ENCODE data around the gene PCDHGA1.
"Not testable (repeated sequence)": the region's sequence is repeated elsewhere in the genome, so short reads cannot be mapped to it uniquely, and the experiment has no call there.

The PCDHGA1 gene

DNA sequence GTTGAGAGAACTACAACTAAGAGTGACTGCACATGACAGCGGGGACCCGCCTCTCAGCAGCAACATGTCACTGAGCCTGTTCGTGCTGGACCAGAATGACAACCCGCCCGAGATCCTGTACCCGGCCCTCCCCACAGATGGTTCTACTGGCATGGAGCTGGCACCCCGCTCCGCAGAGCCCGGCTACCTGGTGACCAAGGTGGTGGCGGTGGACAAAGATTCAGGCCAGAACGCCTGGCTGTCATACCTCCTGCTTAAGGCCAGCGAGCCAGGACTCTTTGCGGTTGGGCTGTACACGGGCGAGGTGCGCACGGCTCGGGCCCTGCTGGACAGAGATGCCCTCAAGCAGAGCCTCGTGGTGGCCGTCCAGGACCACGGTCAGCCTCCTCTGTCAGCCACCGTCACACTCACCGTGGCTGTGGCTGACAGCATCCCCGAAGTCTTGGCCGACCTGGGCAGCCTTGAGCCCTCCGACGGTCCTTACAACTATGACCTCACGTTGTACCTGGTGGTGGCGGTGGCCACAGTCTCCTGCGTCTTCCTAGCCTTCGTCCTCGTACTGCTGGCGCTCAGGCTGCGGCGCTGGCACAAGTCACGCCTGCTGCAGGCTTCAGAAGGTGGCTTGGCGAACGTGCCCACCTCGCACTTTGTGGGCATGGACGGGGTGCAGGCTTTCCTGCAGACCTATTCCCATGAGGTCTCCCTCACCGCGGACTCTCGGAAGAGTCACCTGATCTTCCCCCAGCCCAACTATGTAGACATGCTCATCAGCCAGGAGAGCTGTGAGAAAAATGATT is 54.4 kb downstream of the PCDHGA1 start:
- Histone ChIP-seq H3K27ac (ENCODE audit: low read depth, low read length) (no peak overlapping the region), H3K36me3 (ENCODE audit: control insufficient read depth, insufficient read depth, low read length) (peaks cover 6% of the 10 kb centered on the region; the same call in 1 of the 2 replicates), H3K27me3 (ENCODE audit: control insufficient read depth, insufficient read depth, low read length) (peaks cover 19% of the 10 kb centered on the region), H3K9me3 (ENCODE audit: control insufficient read depth, insufficient read depth, low read depth, low read length) (peaks cover 48% of the 10 kb centered on the region), H3K4me1 (ENCODE audit: control insufficient read depth, insufficient read depth, low read length) (no peaks in the 10 kb centered on the region), H3K4me3 (ENCODE audit: low read depth, low read length) (no peak overlapping the region), H3K9ac (ENCODE audit: low read length) (no peak overlapping the region)

DNA sequence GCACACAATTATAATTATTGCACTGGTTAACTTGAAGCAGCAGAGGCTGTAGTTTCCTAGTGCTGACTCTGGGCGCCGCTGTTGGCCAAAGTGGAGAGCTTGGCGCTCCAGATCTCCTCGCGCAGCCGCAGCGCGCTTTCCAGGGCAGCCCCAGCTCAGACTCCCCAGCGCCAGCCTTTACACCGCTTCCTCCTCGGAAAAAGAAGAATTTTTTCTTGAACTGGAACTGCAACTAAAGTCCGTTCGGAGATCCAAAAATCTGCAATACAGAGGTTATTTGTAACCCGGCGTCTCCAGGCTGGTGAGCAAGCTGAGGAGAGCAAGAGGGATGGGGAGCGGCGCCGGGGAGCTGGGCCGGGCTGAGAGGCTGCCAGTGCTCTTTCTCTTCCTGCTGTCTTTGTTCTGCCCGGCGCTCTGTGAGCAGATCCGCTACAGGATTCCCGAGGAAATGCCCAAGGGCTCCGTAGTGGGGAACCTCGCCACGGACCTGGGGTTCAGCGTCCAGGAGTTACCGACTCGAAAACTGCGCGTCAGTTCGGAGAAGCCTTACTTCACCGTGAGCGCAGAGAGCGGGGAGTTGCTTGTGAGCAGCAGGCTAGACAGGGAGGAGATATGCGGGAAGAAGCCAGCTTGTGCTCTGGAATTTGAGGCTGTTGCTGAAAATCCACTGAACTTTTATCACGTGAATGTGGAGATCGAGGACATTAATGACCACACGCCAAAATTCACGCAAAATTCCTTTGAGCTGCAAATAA is 57.4 kb downstream of the PCDHGA1 start, which contains the start of gene PCDHGB4:
PCDHGB4 (plus strand) TSS at position 142 of the 755 bp plus-strand sequence; CDS start at position 329, 187 bp downstream.
- Histone ChIP-seq H3K36me3 (ENCODE audit: control insufficient read depth, insufficient read depth, low read length) (peaks cover 22% of the 10 kb centered on the region), H3K9ac (ENCODE audit: low read length) (peak within 1 kb of the TSS; percentile 49), H3K9me3 (ENCODE audit: control insufficient read depth, insufficient read depth, low read depth, low read length) (peaks cover 70% of the 10 kb centered on the region), H3K4me3 (ENCODE audit: low read depth, low read length) (peak within 1 kb of the TSS; percentile 57), H3K27me3 (ENCODE audit: control insufficient read depth, insufficient read depth, low read length) (peaks cover 19% of the 10 kb centered on the region)
- not testable (repeated sequence) for H3K27ac ChIP-seq (ENCODE audit: low read depth, low read length); H3K4me1 ChIP-seq (ENCODE audit: control insufficient read depth, insufficient read depth, low read length)

DNA sequence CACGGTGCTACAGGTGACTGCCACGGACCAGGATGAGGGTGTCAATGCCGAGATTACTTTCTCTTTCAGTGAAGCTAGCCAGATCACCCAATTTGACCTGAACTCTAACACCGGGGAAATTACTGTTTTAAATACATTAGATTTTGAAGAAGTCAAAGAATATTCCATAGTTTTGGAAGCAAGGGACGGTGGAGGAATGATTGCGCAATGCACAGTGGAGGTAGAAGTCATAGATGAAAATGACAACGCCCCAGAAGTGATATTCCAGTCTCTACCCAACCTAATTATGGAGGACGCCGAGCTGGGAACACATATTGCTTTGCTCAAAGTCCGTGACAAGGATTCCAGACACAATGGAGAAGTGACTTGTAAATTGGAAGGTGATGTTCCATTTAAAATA is 58.3 kb downstream of the PCDHGA1 start:
- Histone ChIP-seq H3K9ac (ENCODE audit: low read length) (no peak overlapping the region), H3K4me3 (ENCODE audit: low read depth, low read length) (peak overlapping the region; percentile 35), H3K27me3 (ENCODE audit: control insufficient read depth, insufficient read depth, low read length) (peaks cover 12% of the 10 kb centered on the region), H3K27ac (ENCODE audit: low read depth, low read length) (no peak overlapping the region), H3K4me1 (ENCODE audit: control insufficient read depth, insufficient read depth, low read length) (no peaks in the 10 kb centered on the region), H3K36me3 (ENCODE audit: control insufficient read depth, insufficient read depth, low read length) (peaks cover 31% of the 10 kb centered on the region), H3K9me3 (ENCODE audit: control insufficient read depth, insufficient read depth, low read depth, low read length) (peaks cover 72% of the 10 kb centered on the region)

DNA sequence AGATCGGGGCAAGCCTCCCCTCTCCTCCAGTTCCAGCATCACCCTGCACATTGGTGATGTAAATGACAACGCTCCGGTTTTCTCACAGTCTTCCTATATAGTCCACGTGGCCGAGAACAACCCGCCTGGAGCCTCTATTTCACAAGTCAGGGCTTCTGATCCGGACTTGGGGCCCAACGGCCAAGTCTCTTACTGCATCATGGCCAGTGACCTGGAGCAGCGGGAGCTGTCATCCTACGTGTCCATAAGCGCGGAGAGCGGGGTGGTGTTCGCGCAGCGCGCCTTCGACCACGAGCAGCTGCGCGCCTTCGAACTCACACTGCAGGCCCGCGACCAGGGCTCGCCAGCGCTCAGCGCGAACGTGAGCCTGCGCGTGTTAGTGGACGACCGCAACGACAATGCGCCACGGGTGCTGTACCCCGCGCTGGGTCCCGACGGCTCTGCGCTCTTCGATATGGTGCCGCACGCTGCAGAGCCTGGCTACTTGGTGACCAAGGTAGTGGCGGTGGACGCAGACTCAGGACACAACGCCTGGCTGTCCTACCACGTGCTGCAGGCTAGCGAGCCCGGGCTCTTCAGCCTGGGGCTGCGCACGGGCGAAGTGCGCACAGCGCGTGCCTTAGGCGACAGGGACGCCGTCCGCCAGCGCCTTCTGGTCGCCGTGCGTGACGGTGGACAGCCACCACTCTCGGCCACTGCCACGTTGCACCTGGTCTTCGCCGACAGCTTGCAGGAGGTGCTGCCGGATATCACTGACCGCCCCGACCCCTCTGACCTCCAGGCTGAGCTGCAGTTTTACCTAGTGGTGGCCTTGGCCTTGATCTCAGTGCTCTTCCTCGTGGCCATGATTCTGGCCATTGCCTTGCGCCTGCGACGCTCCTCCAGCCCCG is 59.1 kb downstream of the PCDHGA1 start:
- no peak overlapping the region for H3K27ac ChIP-seq (ENCODE audit: low read depth, low read length)
- H3K4me1 ChIP-seq (ENCODE audit: control insufficient read depth, insufficient read depth, low read length) = no peaks in the 10 kb centered on the region
- H3K36me3 ChIP-seq (ENCODE audit: control insufficient read depth, insufficient read depth, low read length) = peaks cover 36% of the 10 kb centered on the region
- no peak overlapping the region for H3K9ac ChIP-seq (ENCODE audit: low read length)
- H3K9me3 ChIP-seq (ENCODE audit: control insufficient read depth, insufficient read depth, low read depth, low read length) = peaks cover 72% of the 10 kb centered on the region
- 0 out of 2 replicates have a peak overlapping the region, but pooled peaks have one; percentile 11 for H3K4me3 ChIP-seq (ENCODE audit: low read depth, low read length)
- peaks cover 7% of the 10 kb centered on the region; the same call in 1 of the 2 replicates for H3K27me3 ChIP-seq (ENCODE audit: control insufficient read depth, insufficient read depth, low read length)

DNA sequence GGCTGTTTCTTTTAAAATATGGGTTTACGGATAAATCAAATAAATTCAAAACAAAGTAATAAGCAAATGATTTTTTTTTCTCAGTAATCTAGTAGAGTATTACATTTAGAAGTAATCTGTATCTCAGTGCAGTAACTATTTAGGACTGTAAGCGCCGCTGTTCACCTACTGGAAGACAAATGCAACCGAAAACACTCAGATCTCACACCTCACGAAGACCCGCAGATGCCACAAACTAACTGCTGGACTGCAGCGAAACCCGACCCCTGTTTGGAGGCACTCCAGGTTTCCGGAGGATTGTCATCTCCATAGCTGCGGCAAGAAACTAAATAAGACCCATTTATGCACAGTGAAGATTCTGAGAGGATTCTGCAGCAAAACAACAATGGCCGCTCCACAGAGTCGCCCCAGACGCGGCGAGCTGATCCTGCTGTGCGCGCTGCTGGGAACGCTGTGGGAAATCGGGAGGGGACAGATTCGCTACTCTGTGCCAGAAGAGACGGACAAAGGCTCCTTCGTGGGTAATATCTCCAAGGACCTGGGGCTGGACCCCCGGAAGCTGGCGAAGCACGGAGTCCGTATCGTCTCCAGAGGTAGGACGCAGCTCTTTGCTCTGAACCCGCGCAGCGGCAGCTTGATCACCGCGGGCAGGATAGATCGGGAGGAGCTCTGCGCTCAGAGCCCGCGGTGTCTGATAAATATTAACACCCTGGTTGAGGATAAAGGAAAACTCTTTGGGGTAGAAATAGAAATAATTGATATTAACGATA is 62.3 kb downstream of the PCDHGA1 start, which contains the start of gene PCDHGA8:
PCDHGA8 (plus strand) TSS at position 205 of the 770 bp plus-strand sequence; CDS start at position 386, 181 bp downstream.
- Histone ChIP-seq H3K9ac (ENCODE audit: low read length) (no peak within 1 kb of the TSS), H3K27me3 (ENCODE audit: control insufficient read depth, insufficient read depth, low read length) (peaks cover 7% of the 10 kb centered on the region; the same call in 1 of the 2 replicates), H3K4me1 (ENCODE audit: control insufficient read depth, insufficient read depth, low read length) (no peaks in the 10 kb centered on the region), H3K9me3 (ENCODE audit: control insufficient read depth, insufficient read depth, low read depth, low read length) (peaks cover 77% of the 10 kb centered on the region), H3K36me3 (ENCODE audit: control insufficient read depth, insufficient read depth, low read length) (peaks cover 36% of the 10 kb centered on the region), H3K27ac (ENCODE audit: low read depth, low read length) (no peak within 1 kb of the TSS), H3K4me3 (ENCODE audit: low read depth, low read length) (no peak within 1 kb of the TSS)

DNA sequence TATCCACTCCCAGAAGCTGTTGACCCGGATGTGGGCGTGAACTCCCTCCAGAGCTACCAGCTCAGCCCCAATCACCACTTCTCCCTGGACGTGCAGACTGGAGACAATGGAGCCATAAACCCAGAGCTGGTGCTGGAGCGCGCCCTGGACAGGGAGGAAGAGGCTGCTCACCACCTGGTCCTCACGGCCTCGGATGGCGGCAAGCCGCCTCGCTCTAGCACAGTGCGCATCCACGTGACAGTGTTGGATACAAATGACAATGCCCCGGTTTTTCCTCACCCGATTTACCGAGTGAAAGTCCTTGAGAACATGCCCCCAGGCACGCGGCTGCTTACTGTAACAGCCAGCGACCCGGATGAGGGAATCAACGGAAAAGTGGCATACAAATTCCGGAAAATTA is 63.0 kb downstream of the PCDHGA1 start:
- Histone ChIP-seq H3K4me3 (ENCODE audit: low read depth, low read length) (no peak overlapping the region), H3K9me3 (ENCODE audit: control insufficient read depth, insufficient read depth, low read depth, low read length) (peaks cover 78% of the 10 kb centered on the region), H3K27me3 (ENCODE audit: control insufficient read depth, insufficient read depth, low read length) (peaks cover 4% of the 10 kb centered on the region; the same call in 1 of the 2 replicates), H3K36me3 (ENCODE audit: control insufficient read depth, insufficient read depth, low read length) (peaks cover 35% of the 10 kb centered on the region), H3K4me1 (ENCODE audit: control insufficient read depth, insufficient read depth, low read length) (no peaks in the 10 kb centered on the region), H3K9ac (ENCODE audit: low read length) (no peak overlapping the region), H3K27ac (ENCODE audit: low read depth, low read length) (no peak overlapping the region)

DNA sequence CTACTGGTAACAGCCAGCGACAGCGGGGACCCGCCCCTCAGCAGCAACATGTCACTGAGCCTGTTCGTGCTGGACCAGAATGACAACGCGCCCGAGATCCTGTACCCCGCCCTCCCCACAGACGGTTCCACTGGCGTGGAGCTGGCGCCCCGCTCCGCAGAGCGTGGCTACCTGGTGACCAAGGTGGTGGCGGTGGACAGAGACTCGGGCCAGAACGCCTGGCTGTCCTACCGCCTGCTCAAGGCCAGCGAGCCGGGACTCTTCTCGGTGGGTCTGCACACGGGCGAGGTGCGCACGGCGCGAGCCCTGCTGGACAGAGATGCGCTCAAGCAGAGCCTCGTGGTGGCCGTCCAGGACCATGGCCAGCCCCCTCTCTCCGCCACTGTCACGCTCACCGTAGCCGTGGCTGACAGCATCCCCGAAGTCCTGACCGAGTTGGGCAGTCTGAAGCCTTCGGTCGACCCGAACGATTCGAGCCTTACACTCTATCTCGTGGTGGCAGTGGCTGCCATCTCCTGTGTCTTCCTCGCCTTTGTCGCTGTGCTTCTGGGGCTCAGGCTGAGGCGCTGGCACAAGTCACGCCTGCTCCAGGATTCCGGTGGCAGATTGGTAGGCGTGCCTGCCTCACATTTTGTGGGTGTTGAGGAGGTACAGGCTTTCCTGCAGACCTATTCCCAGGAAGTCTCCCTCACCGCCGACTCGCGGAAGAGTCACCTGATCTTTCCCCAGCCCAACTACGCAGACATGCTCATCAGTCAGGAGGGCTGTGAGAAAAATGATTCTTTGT is 64.3 kb downstream of the PCDHGA1 start:
- Histone ChIP-seq H3K36me3 (ENCODE audit: control insufficient read depth, insufficient read depth, low read length) (peaks cover 33% of the 10 kb centered on the region), H3K9me3 (ENCODE audit: control insufficient read depth, insufficient read depth, low read depth, low read length) (peaks cover 78% of the 10 kb centered on the region)
- not testable (repeated sequence) for H3K4me3 ChIP-seq (ENCODE audit: low read depth, low read length); H3K27ac ChIP-seq (ENCODE audit: low read depth, low read length); H3K27me3 ChIP-seq (ENCODE audit: control insufficient read depth, insufficient read depth, low read length); H3K4me1 ChIP-seq (ENCODE audit: control insufficient read depth, insufficient read depth, low read length); H3K9ac ChIP-seq (ENCODE audit: low read length)

DNA sequence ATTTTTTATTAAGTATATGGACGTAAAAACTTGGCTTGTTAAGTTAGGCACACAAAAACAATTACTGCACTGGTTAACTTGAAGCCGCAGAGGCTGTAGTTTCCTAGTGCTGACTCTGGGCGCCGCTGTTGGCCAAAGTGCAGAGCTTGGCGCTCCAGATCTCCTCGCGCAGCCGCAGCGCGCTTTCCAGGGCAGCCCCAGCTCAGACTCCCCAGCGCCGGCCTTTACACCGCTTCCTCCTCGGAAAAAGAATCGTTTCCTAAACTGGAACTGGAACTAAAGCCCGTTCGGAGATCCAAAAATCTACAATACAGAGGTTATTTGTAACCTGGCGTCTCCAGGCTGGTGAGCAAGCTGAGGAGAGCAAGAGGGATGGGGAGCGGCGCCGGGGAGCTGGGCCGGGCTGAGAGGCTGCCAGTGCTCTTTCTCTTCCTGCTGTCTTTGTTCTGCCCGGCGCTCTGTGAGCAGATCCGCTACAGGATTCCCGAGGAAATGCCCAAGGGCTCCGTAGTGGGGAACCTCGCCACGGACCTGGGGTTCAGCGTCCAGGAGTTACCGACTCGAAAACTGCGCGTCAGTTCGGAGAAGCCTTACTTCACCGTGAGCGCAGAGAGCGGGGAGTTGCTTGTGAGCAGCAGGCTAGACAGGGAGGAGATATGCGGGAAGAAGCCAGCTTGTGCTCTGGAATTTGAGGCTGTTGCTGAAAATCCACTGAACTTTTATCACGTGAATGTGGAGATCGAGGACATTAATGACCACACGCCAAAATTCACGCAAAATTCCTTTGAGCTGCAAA is 67.6 kb downstream of the PCDHGA1 start, which contains the start of gene PCDHGB5:
PCDHGB5 (plus strand) TSS at position 192 of the 796 bp plus-strand sequence; CDS start at position 373, 181 bp downstream.
- H3K9ac ChIP-seq (ENCODE audit: low read length); H3K4me1 ChIP-seq (ENCODE audit: control insufficient read depth, insufficient read depth, low read length); H3K27ac ChIP-seq (ENCODE audit: low read depth, low read length); H3K27me3 ChIP-seq (ENCODE audit: control insufficient read depth, insufficient read depth, low read length): not testable (repeated sequence)
- H3K36me3 ChIP-seq (ENCODE audit: control insufficient read depth, insufficient read depth, low read length) = peaks cover 14% of the 10 kb centered on the region
- peaks cover 68% of the 10 kb centered on the region for H3K9me3 ChIP-seq (ENCODE audit: control insufficient read depth, insufficient read depth, low read depth, low read length)
- H3K4me3 ChIP-seq (ENCODE audit: low read depth, low read length) = peak within 1 kb of the TSS; percentile 40; the same call in 1 of the 2 replicates

DNA sequence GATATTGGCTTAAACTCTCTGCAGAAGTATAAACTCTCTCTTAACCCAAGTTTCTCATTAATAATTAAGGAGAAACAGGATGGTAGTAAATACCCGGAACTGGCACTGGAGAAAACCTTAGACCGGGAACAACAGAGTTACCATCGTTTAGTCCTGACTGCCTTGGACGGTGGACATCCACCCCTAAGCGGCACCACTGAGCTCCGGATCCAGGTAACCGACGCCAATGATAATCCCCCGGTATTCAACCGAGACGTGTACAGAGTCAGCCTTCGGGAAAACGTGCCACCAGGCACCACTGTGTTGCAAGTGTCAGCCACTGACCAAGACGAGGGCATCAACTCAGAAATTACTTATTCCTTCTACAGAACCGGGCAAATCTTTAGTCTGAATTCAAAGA is 68.3 kb downstream of the PCDHGA1 start:
- Histone ChIP-seq H3K9ac (ENCODE audit: low read length) (no peak overlapping the region), H3K27ac (ENCODE audit: low read depth, low read length) (no peak overlapping the region), H3K4me1 (ENCODE audit: control insufficient read depth, insufficient read depth, low read length) (no peaks in the 10 kb centered on the region), H3K4me3 (ENCODE audit: low read depth, low read length) (no peak overlapping the region), H3K27me3 (ENCODE audit: control insufficient read depth, insufficient read depth, low read length) (no peaks in the 10 kb centered on the region), H3K9me3 (ENCODE audit: control insufficient read depth, insufficient read depth, low read depth, low read length) (peaks cover 67% of the 10 kb centered on the region), H3K36me3 (ENCODE audit: control insufficient read depth, insufficient read depth, low read length) (peaks cover 8% of the 10 kb centered on the region)
